T-helper 2 cell treated with Interferon-gamma antibody and Interleukin-4, amounts not matched to agents 100 ng/mL and 5 ng/mL, for 36 hours (primary cell): ENCODE results near the gene KRTAP5-5. TPM values are rescaled to one million over a fixed set of nuclear protein-coding genes. Genes with fewer than 3 reads are reported as not detected.
"Not testable (repeated sequence)": the region's sequence is repeated elsewhere in the genome, so short reads cannot be mapped to it uniquely, and the experiment has no call there.

ENCODE experiments used
- intact Hi-C: fragments of 100-400 bp; cut with micrococcal nuclease; formaldehyde crosslinking; loops from one replicate; pipeline ENCODE4 v1.15.1; 2023
- total RNA-seq: library from RNA; stranded (reverse); gene quantifications from 2 replicates; pipeline ENCODE4 v1.2.3, GENCODE V29; 2022

The KRTAP5-5 gene
- total RNA-seq, 1 donor from 2014 or later = not detected

- intact Hi-C loops = no loop called here
Measured at GRCh38 chr11:1655168-1656060, 25.8 kb downstream of the KRTAP5-5 start.

DNA sequence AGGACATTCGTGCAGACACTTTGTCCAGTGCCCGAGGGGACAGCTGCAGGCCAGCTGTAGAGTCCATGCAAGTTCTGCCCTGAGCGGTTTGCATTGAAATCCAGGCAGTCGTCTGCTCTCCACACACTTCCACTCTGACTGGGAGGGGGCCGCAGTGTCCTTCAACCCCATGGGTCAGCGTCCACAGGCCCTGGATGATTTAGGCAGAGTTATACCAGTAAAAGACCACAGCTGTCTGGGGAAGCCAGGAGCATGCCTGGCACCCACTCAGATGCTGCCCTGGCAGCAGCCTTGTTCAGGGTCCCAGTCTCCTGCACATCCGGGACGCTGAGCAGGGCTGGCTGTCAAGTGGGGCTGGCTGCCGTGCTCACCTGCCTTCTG is 26.5 kb downstream of the KRTAP5-5 start:
- intact Hi-C loops = no loop called here

GRCh38 chr11:1656670-1657069 is 27.1 kb downstream of the KRTAP5-5 start:
- intact Hi-C loops = no loop called here

- intact Hi-C loops = no loop called here
Measured at GRCh38 chr11:1659506-1659905, 29.9 kb downstream of the KRTAP5-5 start.

GRCh38 chr11:1660111-1660867 is 30.7 kb downstream of the KRTAP5-5 start:
- intact Hi-C loops = no loop called here

- intact Hi-C loops = not testable (repeated sequence)
Measured at GRCh38 chr11:1661454-1662269, 32.1 kb downstream of the KRTAP5-5 start.

DNA sequence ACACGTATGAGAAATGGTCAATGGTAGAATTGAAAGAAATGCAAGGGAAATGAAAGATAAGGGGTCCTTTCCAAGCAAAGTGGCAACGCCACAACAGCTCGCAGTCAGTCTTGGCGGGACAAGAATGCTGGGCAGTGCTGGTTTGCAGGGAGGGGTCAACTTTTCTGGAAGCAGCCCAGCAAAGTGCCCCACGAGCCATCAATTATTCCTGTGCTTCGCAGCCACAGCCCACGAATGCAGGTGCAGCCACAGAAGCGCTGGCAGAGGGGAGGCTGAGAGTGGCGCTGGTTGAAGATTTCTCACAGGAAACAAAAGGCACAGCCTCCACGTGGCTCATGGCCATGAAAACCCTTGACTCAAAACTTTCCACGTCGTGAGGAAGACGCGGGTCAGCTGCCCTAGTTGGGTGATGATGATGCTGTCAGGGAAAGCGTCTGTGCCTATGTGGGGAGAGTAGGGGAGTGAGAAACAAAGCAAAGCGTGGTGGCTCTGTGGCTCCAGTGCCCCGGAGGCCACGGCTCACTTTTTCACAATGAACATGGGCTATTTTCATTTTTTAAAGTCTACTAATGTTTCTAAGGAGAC is 33.2 kb downstream of the KRTAP5-5 start:
- intact Hi-C loops = not testable (repeated sequence)

- intact Hi-C loops = no loop called here
Measured at GRCh38 chr11:1665313-1665712, 35.7 kb downstream of the KRTAP5-5 start.

DNA sequence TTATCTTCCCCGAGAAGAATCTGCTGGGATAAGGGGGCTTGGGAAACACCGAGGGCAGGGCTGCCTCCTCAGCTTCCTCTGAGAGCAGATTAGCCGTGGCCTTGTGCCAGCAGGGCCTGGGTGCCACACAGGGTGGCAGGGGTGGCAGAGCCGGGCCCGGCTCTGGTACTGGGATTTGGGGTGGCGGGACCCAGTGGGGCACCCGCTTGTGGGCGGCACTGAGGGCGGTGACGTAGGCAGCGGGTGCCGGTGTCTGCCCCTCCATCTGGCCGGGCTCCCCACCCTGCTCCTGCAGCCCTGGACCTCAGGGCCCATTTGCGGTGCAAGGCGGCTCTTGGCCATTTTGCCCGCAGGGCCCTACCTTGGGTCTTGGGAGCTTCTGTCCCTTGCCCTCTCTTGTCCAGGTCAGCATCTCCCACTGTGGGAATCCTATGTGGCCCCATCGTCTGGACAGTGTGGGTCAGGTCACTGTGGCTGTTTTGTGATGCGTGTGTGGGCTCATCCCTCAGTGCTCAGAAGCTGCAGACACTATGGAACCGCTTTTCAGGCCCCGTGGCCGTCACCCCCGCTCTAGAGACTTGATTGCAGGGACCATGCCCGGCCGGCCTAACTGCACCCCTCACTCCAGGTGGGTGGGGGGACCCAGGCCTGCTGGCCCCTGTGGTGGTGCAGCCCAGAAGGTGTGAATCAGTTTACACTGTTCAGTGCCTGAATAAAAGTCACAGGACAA is 37.7 kb downstream of the KRTAP5-5 start:
- intact Hi-C loops = no loop called here

DNA sequence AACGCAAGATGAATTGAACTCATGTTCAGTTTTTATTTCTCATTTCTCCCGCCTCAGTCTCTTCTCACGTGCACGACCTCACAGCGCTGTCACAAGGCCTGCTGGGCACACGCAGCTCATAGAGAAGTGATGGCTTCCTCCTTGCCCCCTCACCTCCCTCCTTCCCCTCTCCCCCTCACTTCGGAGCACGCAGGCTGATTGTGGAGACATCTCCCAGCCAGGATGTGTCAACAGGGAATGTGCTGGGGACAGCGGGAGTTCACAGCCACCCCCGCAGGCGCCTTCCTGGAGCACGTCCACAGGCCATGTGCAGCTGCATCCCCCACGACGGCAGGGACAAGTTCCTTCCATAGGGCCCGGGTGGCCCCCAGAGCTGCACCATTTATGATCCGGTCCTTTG is 38.3 kb downstream of the KRTAP5-5 start:
- intact Hi-C loops = no loop called here

DNA sequence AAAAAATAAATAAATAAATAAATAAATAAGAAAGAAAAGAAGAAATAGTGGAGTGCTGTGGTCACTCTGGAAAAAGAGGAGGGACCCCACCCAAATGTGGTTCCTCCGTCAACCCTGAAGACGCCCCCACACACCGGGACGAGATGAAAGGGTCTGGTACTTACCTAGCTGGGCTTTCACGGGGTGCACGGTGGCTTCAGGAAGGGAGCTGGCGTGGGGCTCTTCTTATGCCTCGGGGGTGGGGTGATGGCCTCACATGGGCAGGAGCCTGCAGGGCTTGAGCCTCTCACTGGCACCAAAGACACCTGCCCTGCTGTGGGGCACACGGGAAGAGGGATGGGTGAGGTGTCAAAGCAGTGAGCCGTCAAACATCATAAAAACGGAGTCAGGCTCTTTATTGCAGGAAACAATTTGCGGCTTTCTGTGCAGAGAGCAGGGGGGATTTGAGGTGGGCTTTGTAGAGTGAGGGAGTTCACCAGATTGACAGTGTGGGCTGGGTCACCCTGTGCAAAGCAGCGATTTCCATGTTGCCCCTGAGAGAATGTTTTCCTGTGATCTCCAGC is 39.4 kb downstream of the KRTAP5-5 start:
- intact Hi-C loops = no loop called here

GRCh38 chr11:1669546-1670218 is 40.1 kb downstream of the KRTAP5-5 start:
- intact Hi-C loops = no loop called here

GRCh38 chr11:1670457-1670856 is 40.9 kb downstream of the KRTAP5-5 start:
- intact Hi-C loops = not testable (repeated sequence)

GRCh38 chr11:1670905-1671371 is 41.4 kb downstream of the KRTAP5-5 start:
- intact Hi-C loops = no loop called here

- intact Hi-C loops = no loop called here
Measured at GRCh38 chr11:1671658-1672057, 42.1 kb downstream of the KRTAP5-5 start.

DNA sequence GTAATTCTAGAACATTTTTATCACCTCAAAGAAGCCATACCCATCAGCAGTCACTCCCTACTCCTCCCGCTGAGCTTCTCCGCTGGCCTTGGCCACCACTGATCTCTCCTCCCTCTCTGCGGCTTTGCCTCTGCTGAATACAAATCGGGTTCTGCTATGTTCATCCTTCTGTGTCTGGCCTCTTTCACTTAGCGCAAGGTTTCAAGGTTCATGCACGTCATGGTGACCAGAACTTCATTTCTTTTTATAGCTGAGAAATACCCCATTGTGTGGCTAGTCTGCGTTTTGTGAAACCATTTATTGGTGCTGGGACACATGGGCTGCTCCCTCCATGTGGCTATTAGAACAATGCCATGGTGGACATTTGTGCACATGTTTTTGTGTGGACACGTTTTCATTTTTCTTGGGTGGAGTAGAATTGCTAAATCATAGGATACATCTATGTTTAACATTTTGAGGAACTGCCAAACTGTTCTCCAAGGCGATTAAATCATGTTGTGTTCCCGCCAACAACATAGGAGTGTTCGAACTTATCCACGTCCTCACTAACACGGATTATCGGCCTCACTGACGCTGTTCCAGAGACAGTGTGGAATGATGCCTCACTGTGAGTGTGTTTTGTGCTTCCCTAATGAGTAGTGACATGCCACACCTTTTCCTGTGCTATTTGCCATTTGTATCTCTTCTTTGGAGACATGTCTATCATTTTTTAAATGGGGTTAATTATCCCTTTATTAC is 43.2 kb downstream of the KRTAP5-5 start:
- intact Hi-C loops = no loop called here

DNA sequence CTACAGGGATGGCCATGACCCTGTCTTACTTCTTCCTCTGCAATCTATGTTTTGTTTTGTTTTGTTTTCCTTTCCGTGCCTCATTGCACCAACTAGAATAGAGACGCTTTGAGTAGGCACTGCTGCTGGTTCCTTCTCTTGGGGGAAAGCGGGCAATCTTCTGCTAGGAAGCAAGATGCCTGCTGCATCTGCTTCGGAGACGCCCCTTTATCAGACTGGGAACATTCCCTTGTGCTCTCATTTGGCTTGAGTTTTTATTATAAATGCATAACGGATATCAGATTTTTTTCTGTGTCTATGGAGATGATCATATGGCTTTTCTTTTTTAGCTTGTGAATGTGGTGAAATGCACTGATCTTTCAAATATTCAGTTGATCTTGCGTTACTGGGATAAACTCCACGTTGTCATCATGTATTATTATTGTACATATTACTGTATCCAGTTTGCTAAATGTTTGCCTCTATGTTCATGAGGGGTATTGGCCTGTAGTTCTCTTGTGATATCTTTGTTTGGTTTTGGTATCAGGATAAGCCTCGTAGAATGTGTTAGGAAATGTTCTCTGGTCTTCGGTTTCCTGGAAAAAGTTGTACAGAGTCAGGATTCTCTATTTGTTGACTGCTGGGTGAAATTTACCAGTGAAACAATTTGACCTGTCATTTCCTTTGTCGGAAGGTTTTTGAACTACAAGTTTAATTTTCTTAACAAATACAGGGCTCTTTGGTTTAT is 44.0 kb downstream of the KRTAP5-5 start:
- intact Hi-C loops = no loop called here
